PC-9 (cell line): Measurements from ENCODE around the gene CYB5RL. TPM values are rescaled to one million over a fixed set of nuclear protein-coding genes. Genes with fewer than 3 reads are reported as not detected.
A peak's percentile ranks its signal among the peaks of the same experiment; 100 is the strongest.

Source experiments
- Bru-seq: library from RNA; stranded (reverse); fragments of 400-500 nt; gene quantifications from one replicate; lab custom pipeline; 2021; lab: Mats Ljungman, UMichigan
- BruChase-seq, 2 experiments: library from RNA; stranded (reverse); fragments of 400-500 nt; gene quantifications; one replicate each; lab custom pipeline; 2021; lab: Mats Ljungman, UMichigan
- BruUV-seq: library from RNA; stranded (reverse); fragments of 400-500 nt; replicated peaks from 2 replicates; lab custom pipeline; 2021; lab: Mats Ljungman, UMichigan
- CTCF ChIA-PET: fragments of 300-600 bp; sonication (Branson Sonifier 250); formaldehyde crosslinking; loops from one replicate; lab custom pipeline; 2022; ENCODE audit warnings: antibody characterized with exemption; lab: Charles Lee
- POLR2A ChIA-PET: fragments of 300-600 bp; sonication (Branson Sonifier 250); formaldehyde crosslinking; loops from one replicate; lab custom pipeline; 2022; ENCODE audit warnings: antibody characterized with exemption; ENCODE audit not compliant: unreplicated experiment; lab: Charles Lee
- DNase-seq, 2 experiments: peaks; one replicate each; pipeline versions ENCODE4 v3.0.0 to v3.0.0-alpha.2; 2015 to 2022; ENCODE audit warnings: mixed read lengths in 1 of 2
- H2AFZ ChIP-seq: fragments of 200-600 bp; sonication (generic); 2 replicates; pipeline ENCODE4 v1.8.1; 2017; ENCODE audit warnings: antibody characterized with exemption
- H3F3A ChIP-seq: fragments of 200-600 bp; sonication (generic); 2 replicates; pipeline ENCODE4 v1.8.1; 2017; ENCODE audit warnings: antibody characterized with exemption, mild to moderate bottlenecking, low read depth; ENCODE audit not compliant: insufficient read depth
- H3K27ac ChIP-seq: fragments of 200-600 bp; sonication (generic); 2 replicates; pipeline ENCODE4 v1.6.1; 2016; ENCODE audit warnings: mixed run types
- H3K27me3 ChIP-seq: fragments of 200-600 bp; sonication (generic); 2 replicates; pipeline ENCODE4 v1.6.1; 2016; ENCODE audit warnings: low read depth, mixed run types; ENCODE audit not compliant: insufficient read depth
- H3K36me3 ChIP-seq: fragments of 200-600 bp; sonication (generic); 2 replicates; pipeline ENCODE4 v1.6.1; 2016; ENCODE audit warnings: low read depth, mixed run types
- H3K4me1 ChIP-seq: fragments of 200-600 bp; sonication (generic); replicated peaks from 2 replicates; pipeline ENCODE4 v1.6.1; 2016; ENCODE audit warnings: mixed run types; ENCODE audit not compliant: insufficient read depth
- H3K4me2 ChIP-seq: fragments of 200-600 bp; sonication (generic); 2 replicates; pipeline ENCODE4 v1.6.1; 2017; ENCODE audit warnings: mixed run types
- H3K4me3 ChIP-seq: fragments of 200-600 bp; sonication (generic); 2 replicates; pipeline ENCODE4 v1.6.1; 2016; ENCODE audit warnings: mixed run types
- H3K79me2 ChIP-seq: fragments of 200-600 bp; sonication (generic); 2 replicates; pipeline ENCODE4 v1.6.1; 2017; ENCODE audit warnings: low read depth, mixed run types
- H3K9me2 ChIP-seq: fragments of 200-600 bp; sonication (generic); 2 replicates; pipeline ENCODE4 v1.8.1; 2017; ENCODE audit warnings: mild to moderate bottlenecking; ENCODE audit not compliant: insufficient read depth
- H3K9me3 ChIP-seq: fragments of 200-600 bp; sonication (generic); 2 replicates; pipeline ENCODE4 v1.8.1; 2016; ENCODE audit warnings: low read depth; ENCODE audit not compliant: insufficient read depth
- H4K20me1 ChIP-seq: fragments of 200-600 bp; sonication (generic); 2 replicates; pipeline ENCODE4 v1.8.1; 2017; ENCODE audit not compliant: insufficient read depth
- CTCF ChIP-seq: fragments of 200-600 bp; sonication (generic); conservative IDR thresholded peaks from 2 replicates; pipeline ENCODE4 v1.6.1; 2017; ENCODE audit warnings: mixed run types, antibody characterized with exemption, mild to moderate bottlenecking, moderate library complexity
- EZH2 ChIP-seq: fragments of 200-600 bp; sonication (generic); IDR thresholded peaks from 2 replicates; pipeline ENCODE4 v1.8.0; 2017; ENCODE audit warnings: antibody characterized with exemption, low read depth
- intact Hi-C: fragments of 100-400 bp; cut with micrococcal nuclease; formaldehyde crosslinking; loops from one replicate; pipeline ENCODE4 v1.10.0; 2022; ENCODE audit not compliant: unreplicated experiment
- long read RNA-seq: library from polyadenylated mRNA; stranded (forward); transcript quantifications from one replicate; pipeline ENCODE4 v2.0.0, GENCODE V29; 2022
- total RNA-seq: library from RNA; stranded (reverse); gene quantifications from 2 replicates; pipeline ENCODE4 v1.2.3, GENCODE V29; 2021

The CYB5RL gene, protein sequence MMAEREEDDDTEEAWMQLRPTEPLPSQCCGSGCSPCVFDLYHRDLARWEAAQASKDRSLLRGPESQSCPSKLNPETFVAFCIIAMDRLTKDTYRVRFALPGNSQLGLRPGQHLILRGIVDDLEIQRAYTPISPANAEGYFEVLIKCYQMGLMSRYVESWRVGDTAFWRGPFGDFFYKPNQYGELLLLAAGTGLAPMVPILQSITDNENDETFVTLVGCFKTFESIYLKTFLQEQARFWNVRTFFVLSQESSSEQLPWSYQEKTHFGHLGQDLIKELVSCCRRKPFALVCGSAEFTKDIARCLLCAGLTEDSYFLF
- total RNA-seq (6.5 and 6.7 TPM in 2 replicates), Bru-seq, nascent RNA (percentile 35 among the genes with signal in this experiment), BruChase-seq, experiment 1, labeled RNA remaining after a 2-hour chase (percentile 52 among the genes with signal in this experiment), BruChase-seq, experiment 2, labeled RNA remaining after a 6-hour chase (percentile 66 among the genes with signal in this experiment)
- long read RNA-seq, partial matches to known transcripts: 0 of 1 reads
- long read RNA-seq, other reads (novel, unspliced or antisense): 1 of 1 reads

GRCh38 chr1:54199765-54200518 lies at the start of gene CYB5RL, which contains the start of gene MRPL37:
Gene CYB5RL (minus strand): TSS chr1:54200030. CDS start chr1:54195616, 4,414 bp downstream.
Gene MRPL37 (plus strand): TSS chr1:54200167. CDS start chr1:54200244, 77 bp downstream.
- peak within 1 kb of the TSS; percentile 100 for H3K4me2 ChIP-seq
- peak within 1 kb of the TSS; percentile 98 for H3K4me3 ChIP-seq
- H2AFZ ChIP-seq: peak within 1 kb of the TSS; percentile 94
- ChIA-PET CTCF (interaction anchor here (0.8 kb wide), 1 partner anchor 82 kb away, joined by 3 read pairs; no protein-coding TSS in a partner anchor), POLR2A (interaction anchor here (0.5 to 0.6 kb wide), 4 partner anchors 11 to 1047 kb away, joined by 3 to 11 read pairs (median 6); no protein-coding TSS in a partner anchor)
- peaks cover 18% of the 10 kb centered on the region for H3K4me1 ChIP-seq
- no peak within 1 kb of the TSS for H3K27ac ChIP-seq
- H3K9me3 ChIP-seq: no peaks in the 10 kb centered on the region
- H3F3A ChIP-seq: peaks cover 9% of the 10 kb centered on the region; the same call in 1 of the 2 replicates
- H3K9me2 ChIP-seq: no peaks in the 10 kb centered on the region
- H3K27me3 ChIP-seq: no peaks in the 10 kb centered on the region
- peak; percentile 93 to 94 for DNase-seq
- intact Hi-C loops: loop anchor here (1.0 to 5.0 kb wide), 2 partner anchors 79 to 287 kb away; no protein-coding TSS in a partner anchor
- H4K20me1 ChIP-seq: no peaks in the 10 kb centered on the region
- no peak for TF ChIP-seq EZH2
- TF ChIP-seq CTCF: no peak
- peaks cover 32% of the 10 kb centered on the region for H3K79me2 ChIP-seq
- BruUV-seq: no TSS peak
- H3K36me3 ChIP-seq: no peaks in the 10 kb centered on the region

DNA sequence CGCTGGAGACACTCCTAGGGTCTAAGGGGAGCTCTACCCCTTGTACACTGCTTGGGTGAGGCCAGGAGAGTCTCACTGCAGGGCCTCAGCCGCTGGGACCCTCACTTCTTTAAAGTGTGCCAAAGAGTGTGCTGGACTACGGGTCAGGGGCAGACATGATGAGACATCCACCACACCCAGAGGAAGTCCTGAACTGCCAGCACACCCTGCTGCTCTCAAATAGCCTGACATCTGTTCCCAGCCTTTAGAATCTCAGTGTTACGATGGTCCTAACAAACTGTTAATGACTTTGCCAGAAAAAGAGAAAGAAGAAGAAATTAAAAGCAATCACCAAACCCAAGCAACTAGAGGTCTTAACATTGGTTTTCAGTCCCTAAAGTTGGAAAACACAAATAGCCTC lies 49.1 kb upstream of the CYB5RL start:
- ChIA-PET POLR2A (no interaction called here), CTCF (no interaction called here)
- Histone ChIP-seq H3F3A (peaks cover 8% of the 10 kb centered on the region; the same call in 1 of the 2 replicates), H3K9me3 (no peaks in the 10 kb centered on the region), H2AFZ (no peak overlapping the region), H3K27ac (no peak overlapping the region), H3K79me2 (no peaks in the 10 kb centered on the region), H3K4me2 (no peak overlapping the region), H3K27me3 (no peaks in the 10 kb centered on the region), H3K9me2 (no peaks in the 10 kb centered on the region), H3K4me1 (peaks cover 28% of the 10 kb centered on the region), H3K4me3 (no peak overlapping the region), H4K20me1 (no peaks in the 10 kb centered on the region), H3K36me3 (no peaks in the 10 kb centered on the region)
- BruUV-seq: no TSS peak
- TF ChIP-seq EZH2 (no peak), CTCF (no peak)
- no peak for DNase-seq
- intact Hi-C loops: no loop called here
